Neural crest cell (in vitro differentiated cells): ENCODE measurements around the gene ZNF750. TPM values are rescaled to one million over a fixed set of nuclear protein-coding genes. Genes with fewer than 3 reads are reported as not detected.

ENCODE experiments used
- DNase-seq: peaks from one replicate; pipeline ENCODE4 v3.0.0; 2021; ENCODE audit warnings: low read depth, mixed read lengths, low spot score
- H3K27ac Mint-ChIP-seq: one replicate; pipeline ENCODE4 v1.8.0; 2021; ENCODE audit warnings: mild to moderate bottlenecking, mixed read lengths; ENCODE audit not compliant: unreplicated experiment
- H3K27me3 Mint-ChIP-seq: 2 replicates; pipeline ENCODE4 v1.8.0; 2021; ENCODE audit warnings: low read depth, mild to moderate bottlenecking, mixed read lengths
- H3K36me3 Mint-ChIP-seq: 2 replicates; pipeline ENCODE4 v1.8.0; 2021; ENCODE audit warnings: low read depth, mild to moderate bottlenecking, mixed read lengths
- H3K4me1 Mint-ChIP-seq: 2 replicates; pipeline ENCODE4 v1.8.0; 2021; ENCODE audit warnings: mixed read lengths
- H3K4me3 Mint-ChIP-seq: one replicate; pipeline ENCODE4 v1.8.0; 2021; ENCODE audit warnings: mild to moderate bottlenecking, mixed read lengths
- H3K9me3 Mint-ChIP-seq: 2 replicates; pipeline ENCODE4 v1.8.0; 2021; ENCODE audit warnings: mixed read lengths
- CTCF ChIP-seq: fragments of 200-600 bp; sonication (generic); conservative IDR thresholded peaks from 2 replicates; pipeline ENCODE4 v1.5.0; 2021; ENCODE audit warnings: antibody characterized with exemption, mild to moderate bottlenecking
- total RNA-seq: library from RNA; stranded (reverse); gene quantifications from 2 replicates; pipeline ENCODE4 v1.2.1, GENCODE V29; 2021

The ZNF750 gene
- total RNA-seq, 1 donor from 2014 or later: not detected

GRCh38 chr17:82867763-82868325 lies 28.0 kb upstream of the ZNF750 start:
- no peak for TF ChIP-seq CTCF
- Mint-ChIP-seq H3K27ac (peak overlapping the region; percentile 57), H3K27me3 (no peaks in the 10 kb centered on the region), H3K4me3 (no peak overlapping the region), H3K4me1 (peaks cover 33% of the 10 kb centered on the region), H3K9me3 (no peaks in the 10 kb centered on the region), H3K36me3 (peaks cover 6% of the 10 kb centered on the region)
- DNase-seq: no peak

DNA sequence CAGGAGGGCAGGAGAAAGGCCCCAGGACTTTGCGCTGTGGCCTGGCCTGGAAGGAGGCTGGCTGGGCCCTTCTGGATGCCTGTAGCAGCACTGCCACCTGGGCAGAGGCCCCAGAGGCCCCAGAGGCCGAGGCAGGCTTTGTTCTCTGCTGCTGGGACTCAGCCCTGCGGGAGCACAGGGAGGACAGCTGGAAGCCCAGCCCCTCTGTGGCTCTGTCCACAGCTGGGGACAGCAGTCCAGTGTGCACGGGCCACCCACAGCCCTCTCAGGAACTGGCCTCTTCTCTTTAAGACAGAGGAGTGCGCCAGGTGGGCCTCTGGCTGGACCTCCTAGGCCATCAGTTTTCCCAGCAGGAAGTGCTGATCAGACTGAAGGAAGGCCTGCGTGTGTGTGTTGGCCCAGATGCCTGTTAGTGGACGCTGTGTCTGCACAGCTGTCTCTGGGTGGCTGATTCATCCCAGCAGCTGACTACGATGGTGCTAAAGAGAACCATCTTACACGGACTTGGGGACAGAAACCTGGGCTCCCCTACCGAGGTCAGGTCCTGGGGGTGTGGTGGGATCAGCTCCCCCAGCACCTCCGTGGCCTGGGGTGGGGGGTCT lies 26.9 kb upstream of the ZNF750 start:
- no peak overlapping the region for H3K4me3 Mint-ChIP-seq
- H3K27ac Mint-ChIP-seq: peak overlapping the region; percentile 84
- peaks cover 9% of the 10 kb centered on the region for H3K36me3 Mint-ChIP-seq
- H3K9me3 Mint-ChIP-seq: no peaks in the 10 kb centered on the region
- DNase-seq: no peak
- H3K4me1 Mint-ChIP-seq: peaks cover 40% of the 10 kb centered on the region
- H3K27me3 Mint-ChIP-seq: no peaks in the 10 kb centered on the region
- TF ChIP-seq CTCF: no peak

GRCh38 chr17:82865774-82866395 lies 26.1 kb upstream of the ZNF750 start:
- peaks cover 9% of the 10 kb centered on the region for H3K36me3 Mint-ChIP-seq
- H3K9me3 Mint-ChIP-seq: no peaks in the 10 kb centered on the region
- H3K27me3 Mint-ChIP-seq: no peaks in the 10 kb centered on the region
- no peak for TF ChIP-seq CTCF
- H3K4me3 Mint-ChIP-seq: peak overlapping the region; percentile 22
- no peak overlapping the region for H3K27ac Mint-ChIP-seq
- no peak for DNase-seq
- peaks cover 44% of the 10 kb centered on the region for H3K4me1 Mint-ChIP-seq

- Mint-ChIP-seq H3K27ac (no peak overlapping the region), H3K9me3 (no peaks in the 10 kb centered on the region), H3K27me3 (no peaks in the 10 kb centered on the region), H3K4me3 (peak overlapping the region; percentile 22), H3K36me3 (peaks cover 6% of the 10 kb centered on the region), H3K4me1 (peaks cover 47% of the 10 kb centered on the region)
- no peak for DNase-seq
- no peak for TF ChIP-seq CTCF
Observed at GRCh38 chr17:82865274-82865673, 25.5 kb upstream of the ZNF750 start.

GRCh38 chr17:82864713-82865248 lies 25.0 kb upstream of the ZNF750 start:
- Mint-ChIP-seq H3K4me3 (no peak overlapping the region), H3K27ac (peak overlapping the region; percentile 71), H3K27me3 (no peaks in the 10 kb centered on the region), H3K4me1 (peaks cover 52% of the 10 kb centered on the region), H3K9me3 (no peaks in the 10 kb centered on the region), H3K36me3 (peaks cover 3% of the 10 kb centered on the region)
- no peak for TF ChIP-seq CTCF
- no peak for DNase-seq
